Measurements from ENCODE around the gene MYO7A. TPM values are rescaled to one million over a fixed set of nuclear protein-coding genes. Genes with fewer than 3 reads are reported as not detected.

The MYO7A gene
- total RNA-seq, 4 donors from 2014 or later, result 2.0 to 18.2 (median 6.6) TPM

DNA sequence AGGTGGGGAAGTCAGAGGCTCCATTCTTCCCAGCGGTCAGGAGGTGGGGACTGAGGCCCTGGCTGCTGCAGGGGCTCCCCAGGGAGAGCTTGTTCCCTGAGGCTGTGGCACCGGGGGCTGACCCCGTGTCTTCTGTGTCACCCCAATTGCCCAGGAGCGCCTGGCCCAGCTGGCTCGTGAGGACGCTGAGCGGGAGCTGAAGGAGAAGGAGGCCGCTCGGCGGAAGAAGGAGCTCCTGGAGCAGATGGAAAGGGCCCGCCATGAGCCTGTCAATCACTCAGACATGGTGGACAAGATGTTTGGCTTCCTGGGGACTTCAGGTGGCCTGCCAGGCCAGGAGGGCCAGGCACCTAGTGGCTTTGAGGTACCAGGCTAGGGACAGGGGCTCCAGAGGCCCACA lies 53.2 kb downstream of the MYO7A start:
- no peak overlapping the region for H3K4me3 ChIP-seq
- DNase-seq, result no peak
- no peak for TF ChIP-seq POLR2A (IDR thresholded peaks at IDR 0.05)
- TF ChIP-seq, protein P1, sequence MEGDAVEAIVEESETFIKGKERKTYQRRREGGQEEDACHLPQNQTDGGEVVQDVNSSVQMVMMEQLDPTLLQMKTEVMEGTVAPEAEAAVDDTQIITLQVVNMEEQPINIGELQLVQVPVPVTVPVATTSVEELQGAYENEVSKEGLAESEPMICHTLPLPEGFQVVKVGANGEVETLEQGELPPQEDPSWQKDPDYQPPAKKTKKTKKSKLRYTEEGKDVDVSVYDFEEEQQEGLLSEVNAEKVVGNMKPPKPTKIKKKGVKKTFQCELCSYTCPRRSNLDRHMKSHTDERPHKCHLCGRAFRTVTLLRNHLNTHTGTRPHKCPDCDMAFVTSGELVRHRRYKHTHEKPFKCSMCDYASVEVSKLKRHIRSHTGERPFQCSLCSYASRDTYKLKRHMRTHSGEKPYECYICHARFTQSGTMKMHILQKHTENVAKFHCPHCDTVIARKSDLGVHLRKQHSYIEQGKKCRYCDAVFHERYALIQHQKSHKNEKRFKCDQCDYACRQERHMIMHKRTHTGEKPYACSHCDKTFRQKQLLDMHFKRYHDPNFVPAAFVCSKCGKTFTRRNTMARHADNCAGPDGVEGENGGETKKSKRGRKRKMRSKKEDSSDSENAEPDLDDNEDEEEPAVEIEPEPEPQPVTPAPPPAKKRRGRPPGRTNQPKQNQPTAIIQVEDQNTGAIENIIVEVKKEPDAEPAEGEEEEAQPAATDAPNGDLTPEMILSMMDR (IDR thresholded peaks at IDR 0.05), result no peak
- H3K27ac ChIP-seq, result no peak overlapping the region
- H3K36me3 ChIP-seq, result no peaks in the 10 kb centered on the region
- intact Hi-C loops (cut with DNase I; ENCODE audit: low total_unique reads), result loop anchor here (10.0 kb wide), 1 partner anchor 56 kb away; the partner anchor contains the start of gene MYO7A
- H3K27me3 ChIP-seq, result no peaks in the 10 kb centered on the region
- no peaks in the 10 kb centered on the region for H3K4me1 ChIP-seq
- H3K9me3 ChIP-seq, result no peaks in the 10 kb centered on the region

DNA sequence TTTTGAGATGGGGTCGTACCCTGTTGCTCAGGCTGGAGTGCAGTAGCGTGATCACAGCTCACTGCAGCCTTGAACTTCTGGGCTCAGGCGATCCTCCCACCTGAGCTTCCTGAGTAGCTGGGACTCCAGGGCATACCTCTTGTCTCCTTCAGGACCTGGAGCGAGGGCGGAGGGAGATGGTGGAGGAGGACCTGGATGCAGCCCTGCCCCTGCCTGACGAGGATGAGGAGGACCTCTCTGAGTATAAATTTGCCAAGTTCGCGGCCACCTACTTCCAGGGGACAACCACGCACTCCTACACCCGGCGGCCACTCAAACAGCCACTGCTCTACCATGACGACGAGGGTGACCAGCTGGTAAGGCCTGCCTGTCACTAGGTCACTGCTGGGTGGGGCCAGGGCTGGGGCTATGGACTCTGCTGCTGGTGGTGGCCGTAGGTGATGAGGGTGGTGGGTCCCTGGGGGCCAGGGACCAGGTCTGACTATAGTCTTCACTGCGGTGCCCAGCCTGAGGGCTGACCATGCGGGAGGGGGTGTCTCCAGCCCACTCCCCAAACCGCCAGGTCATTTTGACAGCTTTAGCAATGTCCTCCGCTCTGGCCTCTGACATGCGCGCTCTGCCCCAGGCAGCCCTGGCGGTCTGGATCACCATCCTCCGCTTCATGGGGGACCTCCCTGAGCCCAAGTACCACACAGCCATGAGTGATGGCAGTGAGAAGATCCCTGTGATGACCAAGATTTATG lies 53.9 kb downstream of the MYO7A start:
- TF ChIP-seq, protein P1 (IDR thresholded peaks at IDR 0.05), result no peak
- no peak for TF ChIP-seq POLR2A (IDR thresholded peaks at IDR 0.05)
- H3K4me3 ChIP-seq, result no peak overlapping the region
- no peaks in the 10 kb centered on the region for H3K4me1 ChIP-seq
- H3K9me3 ChIP-seq, result no peaks in the 10 kb centered on the region
- no peak overlapping the region for H3K27ac ChIP-seq
- DNase-seq, result no peak
- H3K36me3 ChIP-seq, result no peaks in the 10 kb centered on the region
- intact Hi-C loops (cut with DNase I; ENCODE audit: low total_unique reads), result loop anchor here (10.0 kb wide), 1 partner anchor 57 kb away; the partner anchor contains the start of gene MYO7A
- no peaks in the 10 kb centered on the region for H3K27me3 ChIP-seq

DNA sequence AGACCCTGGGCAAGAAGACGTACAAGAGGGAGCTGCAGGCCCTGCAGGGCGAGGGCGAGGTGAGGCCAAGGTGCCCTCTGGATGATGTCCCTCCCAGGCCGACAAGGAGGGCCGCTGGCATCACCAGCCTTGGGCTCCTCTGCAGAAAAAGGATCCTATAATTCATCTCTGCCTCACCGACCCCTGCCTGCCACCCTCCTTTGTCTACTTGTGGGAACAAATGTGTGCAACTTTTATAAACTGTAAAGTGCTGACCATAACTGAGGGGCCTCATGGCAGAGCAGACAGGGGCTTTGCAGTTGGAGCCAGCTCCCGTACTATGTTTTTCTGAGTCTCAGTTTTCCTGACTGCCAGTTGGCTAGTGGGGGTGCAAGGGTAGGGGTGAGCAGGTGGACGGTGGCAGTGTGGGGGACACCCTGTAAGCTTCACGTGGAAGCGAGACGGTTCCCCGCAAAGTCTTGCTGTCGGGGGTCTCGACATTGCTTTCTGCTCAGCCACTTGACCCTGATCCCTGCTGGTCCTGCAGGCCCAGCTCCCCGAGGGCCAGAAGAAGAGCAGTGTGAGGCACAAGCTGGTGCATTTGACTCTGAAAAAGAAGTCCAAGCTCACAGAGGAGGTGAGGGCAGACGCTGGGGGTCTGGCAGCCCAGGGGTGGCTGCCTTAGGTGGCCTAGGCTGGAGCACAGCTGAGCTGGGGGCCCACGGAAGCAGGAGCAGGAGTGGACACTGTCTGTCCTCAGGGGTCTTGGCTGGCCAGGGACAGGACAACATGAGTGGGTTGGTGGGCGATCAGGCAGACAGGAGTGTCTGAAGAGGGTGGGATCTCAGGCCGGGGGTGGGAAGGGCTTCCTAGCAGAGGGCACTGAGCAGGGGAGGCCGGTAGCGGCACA lies 54.7 kb downstream of the MYO7A start:
- Histone ChIP-seq H3K27me3 (no peaks in the 10 kb centered on the region), H3K4me1 (no peaks in the 10 kb centered on the region), H3K36me3 (no peaks in the 10 kb centered on the region), H3K4me3 (no peak overlapping the region), H3K27ac (no peak overlapping the region), H3K9me3 (no peaks in the 10 kb centered on the region)
- no peak for DNase-seq
- no peak for TF ChIP-seq POLR2A (IDR thresholded peaks at IDR 0.05)
- TF ChIP-seq, protein P1 (IDR thresholded peaks at IDR 0.05), result no peak
- intact Hi-C loops (cut with DNase I; ENCODE audit: low total_unique reads), result loop anchor here (10.0 kb wide), 1 partner anchor 58 kb away; the partner anchor contains the start of gene MYO7A

DNA sequence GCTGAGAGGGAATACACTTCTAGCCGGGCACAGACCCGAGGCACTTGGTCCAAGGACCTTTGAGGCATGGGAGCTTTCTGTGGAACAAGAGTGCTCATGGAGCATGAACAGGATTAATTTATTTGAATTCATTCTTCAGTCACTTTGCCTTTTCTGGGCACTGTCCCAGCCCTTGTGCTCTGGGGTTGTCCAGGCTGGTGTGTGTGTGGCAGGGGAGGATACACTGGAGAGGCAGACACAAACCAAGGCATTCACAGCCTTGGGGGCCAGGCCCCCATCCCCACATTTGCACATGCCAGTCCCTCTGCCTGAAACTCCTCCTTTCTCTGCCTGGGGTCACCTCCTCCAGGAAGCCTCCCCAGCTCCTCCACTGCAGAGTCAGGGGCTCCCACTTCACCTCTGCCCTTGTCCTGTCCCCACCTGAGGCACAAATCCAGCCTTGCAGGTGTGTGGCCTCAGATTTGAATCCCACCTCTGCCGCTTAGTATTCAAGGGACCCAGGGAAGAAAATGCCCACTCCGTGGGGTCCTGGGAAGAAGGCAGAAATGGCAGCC lies 55.5 kb downstream of the MYO7A start:
- Histone ChIP-seq H3K27ac (no peak overlapping the region), H3K4me1 (no peaks in the 10 kb centered on the region), H3K27me3 (no peaks in the 10 kb centered on the region), H3K9me3 (no peaks in the 10 kb centered on the region), H3K36me3 (no peaks in the 10 kb centered on the region), H3K4me3 (no peak overlapping the region)
- DNase-seq, result no peak
- intact Hi-C loops (cut with DNase I; ENCODE audit: low total_unique reads), result loop anchor here (10.0 kb wide), 1 partner anchor 59 kb away; the partner anchor contains the start of gene MYO7A
- TF ChIP-seq, protein P1 (IDR thresholded peaks at IDR 0.05), result no peak
- no peak for TF ChIP-seq POLR2A (IDR thresholded peaks at IDR 0.05)
